ENCODE measurements around the gene ZNRF4.

Gene ZNRF4

DNA sequence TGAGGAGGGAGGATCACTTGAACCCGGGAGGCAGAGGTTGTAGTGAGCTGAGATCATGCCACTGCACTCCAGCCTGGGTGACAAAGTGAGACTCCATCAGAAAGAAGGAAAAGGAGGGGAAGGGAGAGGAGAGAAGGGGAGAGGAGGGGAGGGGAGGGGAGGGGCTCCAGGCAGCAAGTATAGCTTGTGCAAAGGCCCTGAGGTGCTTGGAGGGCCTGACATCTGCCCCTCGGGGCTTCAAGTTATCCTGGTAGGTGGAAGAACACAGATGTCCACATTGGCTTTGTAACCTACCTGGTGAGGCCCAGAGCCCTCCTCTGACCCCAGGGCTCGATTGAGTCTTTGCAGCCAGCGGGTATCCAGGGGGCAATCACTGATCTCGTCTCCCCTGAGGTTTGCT lies 11.5 kb upstream of the ZNRF4 start:
- DNase-seq, result no peak

DNA sequence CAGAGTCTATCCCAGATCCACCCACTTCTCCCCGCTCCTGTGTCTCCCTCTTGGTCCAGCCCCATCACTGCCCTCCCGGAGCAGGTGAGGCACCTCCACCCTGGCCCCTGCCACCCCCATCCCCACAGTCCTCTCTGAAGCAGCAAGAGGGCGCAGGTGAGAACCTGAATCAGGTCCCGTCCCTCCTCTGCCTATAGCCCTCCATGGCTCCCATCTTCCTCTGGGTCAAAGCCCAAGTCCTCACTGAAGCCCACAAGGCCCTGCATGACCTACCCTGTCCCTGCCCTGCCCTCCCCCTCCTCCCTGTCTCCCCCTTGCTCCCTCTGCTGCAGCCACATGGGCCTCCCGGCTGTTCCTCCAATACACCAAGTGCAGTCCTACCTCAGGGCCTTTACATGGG lies 10.8 kb upstream of the ZNRF4 start:
- DNase-seq, result no peak

DNA sequence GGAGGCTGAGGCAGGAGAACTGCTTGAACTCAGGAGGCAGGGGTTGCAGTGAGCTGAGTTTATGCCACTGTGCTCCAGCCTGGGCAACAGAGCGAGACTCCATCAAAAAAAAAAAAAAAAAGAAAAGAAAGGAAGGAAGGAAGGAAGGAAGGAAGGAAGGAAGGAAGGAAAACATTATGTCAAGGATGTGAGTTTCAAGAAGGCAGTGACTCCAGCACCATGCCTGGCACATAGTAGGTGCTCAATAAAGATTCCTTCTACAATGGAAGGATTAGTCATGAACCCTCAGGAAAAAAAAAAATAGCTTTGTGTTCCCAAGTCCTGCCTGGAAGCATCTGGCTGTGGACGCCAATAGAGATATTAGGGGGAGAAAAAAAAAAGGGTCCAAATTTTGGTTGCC lies 10.1 kb upstream of the ZNRF4 start:
- DNase-seq, result no peak

DNA sequence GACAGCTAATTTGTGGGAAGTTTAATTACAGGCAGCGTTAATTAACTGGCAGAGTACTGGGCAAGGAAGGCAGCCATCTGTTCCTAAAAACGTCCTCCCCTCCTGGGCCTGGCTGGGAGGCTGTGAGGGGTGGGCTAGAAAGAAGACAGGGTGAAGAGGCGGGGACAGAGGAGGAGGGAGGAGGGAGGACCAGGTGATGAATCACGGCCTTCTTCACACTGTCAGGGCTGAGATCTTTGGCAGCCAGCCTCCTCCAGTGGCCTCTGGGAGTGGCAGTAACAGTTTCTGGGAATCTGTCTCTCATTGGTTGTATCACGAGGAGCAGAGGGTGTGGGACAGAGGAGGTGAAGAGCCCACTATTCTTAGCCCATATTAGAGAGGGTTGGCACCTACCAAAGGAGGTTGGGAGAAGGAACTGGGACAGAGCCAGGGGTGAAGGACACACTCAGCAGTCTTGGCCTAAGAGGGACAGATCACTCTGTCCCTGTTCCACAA lies 9.6 kb upstream of the ZNRF4 start:
- no peak for DNase-seq

DNA sequence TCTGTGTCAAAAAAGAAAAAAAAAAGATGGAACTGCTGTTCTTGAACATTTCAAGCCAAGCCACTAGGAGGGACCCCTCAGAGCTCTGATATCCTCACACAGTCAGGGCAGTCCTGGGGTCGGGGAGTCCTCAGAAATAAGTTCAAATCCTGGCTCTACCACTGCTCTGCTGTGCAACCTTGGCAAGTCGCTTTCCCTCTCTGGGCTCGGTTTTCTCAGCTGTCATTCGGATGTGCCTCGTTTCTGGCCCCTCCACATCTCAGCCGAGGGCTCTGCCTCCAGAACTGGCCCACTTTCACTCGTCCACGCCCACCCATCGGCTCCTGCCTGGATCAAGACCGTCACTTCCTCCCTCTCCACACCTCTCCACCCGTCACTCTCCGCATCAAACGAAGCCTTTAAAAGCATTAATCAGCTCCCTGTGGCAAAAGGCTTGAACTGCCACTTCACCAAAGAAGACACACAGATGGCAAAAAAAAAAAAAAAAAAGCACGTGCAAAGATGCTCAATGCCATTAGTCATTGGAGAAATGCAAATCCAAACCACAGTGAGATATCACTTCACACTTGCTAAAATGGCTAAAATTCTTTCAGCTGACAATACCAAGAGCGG lies 7.4 kb upstream of the ZNRF4 start:
- no peak for DNase-seq

DNA sequence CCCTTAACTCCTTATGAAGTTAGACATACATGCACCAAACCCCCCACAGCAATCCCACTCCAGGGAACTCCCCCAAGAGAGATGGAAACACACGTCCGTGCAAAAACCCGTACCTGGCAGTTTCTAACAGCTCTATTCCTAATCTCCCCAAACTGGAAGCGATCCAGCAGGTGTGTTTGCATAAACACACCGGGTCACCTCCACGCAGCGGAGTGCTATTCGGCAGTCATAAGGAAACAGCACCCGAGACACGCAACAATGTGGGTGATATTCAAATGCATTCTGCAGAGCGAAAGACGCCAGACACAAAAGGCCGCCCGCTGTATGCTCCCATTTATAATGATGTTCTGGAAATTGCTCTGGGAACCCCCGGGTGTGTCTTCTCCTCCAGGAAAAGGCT lies 6.8 kb upstream of the ZNRF4 start:
- DNase-seq, result no peak

DNA sequence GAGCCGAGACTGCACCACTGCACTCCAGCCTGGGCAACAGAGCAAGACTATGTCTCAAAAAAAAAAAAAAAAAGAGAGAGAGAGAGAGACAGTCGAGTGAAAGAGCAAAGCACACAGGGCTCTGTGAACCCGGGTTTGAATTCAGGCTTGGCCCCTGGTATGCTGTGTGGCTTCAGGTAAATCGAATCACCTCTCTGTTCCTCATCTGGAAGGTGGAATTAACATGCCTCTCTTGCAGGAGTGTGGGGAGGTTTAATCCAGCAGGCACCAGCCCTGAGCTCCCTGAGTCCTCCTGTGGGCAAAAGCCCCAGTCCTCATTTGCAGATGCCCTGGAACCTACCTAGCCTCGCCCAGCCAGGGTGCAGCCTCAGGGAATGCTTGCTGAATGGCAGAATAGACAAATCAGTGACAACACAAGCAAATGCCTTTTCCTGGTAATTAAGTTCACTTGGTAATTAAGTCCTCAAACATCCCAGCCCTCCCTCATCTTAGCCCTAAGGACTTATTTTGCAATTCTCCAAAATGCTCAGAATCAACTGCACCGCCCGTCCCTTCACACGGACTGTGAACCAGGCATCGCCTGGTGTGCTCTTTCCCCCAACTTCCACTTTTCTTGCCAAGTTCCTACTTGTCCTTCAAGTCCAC lies 4.6 kb upstream of the ZNRF4 start:
- no peak for DNase-seq

DNA sequence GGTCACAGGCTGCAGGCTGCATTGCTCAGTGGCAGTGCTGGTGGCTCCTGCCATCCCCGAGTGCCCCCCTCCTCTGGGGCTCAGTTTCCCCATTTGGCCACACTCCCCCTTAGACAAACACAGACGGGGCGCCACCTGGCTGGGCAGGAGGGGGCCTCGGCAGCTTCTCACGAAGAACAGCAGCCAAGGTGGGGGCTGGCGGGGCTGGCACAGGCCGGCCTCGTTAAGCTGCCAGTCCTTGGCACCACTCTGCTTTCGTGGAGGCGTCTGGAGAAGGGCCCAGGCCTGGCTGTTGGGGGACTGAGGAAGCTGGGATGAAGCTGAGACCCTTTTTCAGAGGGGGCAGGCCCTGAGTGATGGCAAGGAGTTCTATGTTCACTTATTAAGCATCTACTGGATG lies 3.7 kb upstream of the ZNRF4 start:
- DNase-seq, result no peak

DNA sequence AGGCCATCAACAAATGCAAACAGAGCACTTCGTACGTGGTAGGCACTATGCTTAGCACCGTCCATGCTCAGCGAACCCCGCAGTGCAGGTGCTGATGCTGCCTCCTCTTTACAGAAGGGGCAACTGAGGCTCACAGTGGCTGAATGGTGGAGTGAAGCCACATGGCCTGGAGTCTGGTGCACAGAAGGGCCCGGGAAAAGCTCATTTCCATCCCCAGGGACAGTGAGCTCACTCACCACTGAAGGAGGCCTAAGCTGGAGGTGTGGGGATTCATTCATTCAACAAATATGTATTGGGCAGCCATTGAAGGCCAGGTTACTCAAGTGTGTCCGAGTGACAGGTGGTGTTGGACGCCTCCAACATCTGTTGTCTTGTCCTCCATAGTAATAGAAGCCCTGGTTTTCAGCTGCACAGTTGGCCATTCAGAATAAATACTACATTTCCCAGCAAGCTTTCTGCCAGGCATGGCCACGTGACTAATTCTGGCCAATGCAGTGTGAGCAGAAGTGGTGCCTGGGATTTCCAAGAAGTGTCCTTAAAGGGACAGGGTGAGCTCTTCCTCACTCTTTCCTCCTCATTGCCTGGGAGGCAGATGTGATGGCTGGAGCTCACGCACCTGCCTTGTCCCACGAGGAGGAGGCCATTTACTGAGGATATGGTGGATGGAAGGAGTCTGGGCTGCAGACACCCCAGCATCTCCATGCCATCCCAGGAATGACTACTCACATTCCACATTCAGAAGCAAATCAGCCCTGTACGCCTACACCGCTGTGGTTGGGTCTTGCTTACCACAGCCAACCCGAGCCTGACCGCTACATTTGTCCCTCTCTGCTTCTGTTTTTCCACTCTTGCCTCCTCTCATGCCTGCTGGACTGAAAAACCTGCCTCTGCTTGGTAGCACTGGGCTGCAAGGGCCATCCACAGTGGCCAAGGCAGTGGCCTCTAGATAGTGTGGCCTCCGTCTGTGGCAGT lies 2.3 kb upstream of the ZNRF4 start:
- DNase-seq, result no peak

DNA sequence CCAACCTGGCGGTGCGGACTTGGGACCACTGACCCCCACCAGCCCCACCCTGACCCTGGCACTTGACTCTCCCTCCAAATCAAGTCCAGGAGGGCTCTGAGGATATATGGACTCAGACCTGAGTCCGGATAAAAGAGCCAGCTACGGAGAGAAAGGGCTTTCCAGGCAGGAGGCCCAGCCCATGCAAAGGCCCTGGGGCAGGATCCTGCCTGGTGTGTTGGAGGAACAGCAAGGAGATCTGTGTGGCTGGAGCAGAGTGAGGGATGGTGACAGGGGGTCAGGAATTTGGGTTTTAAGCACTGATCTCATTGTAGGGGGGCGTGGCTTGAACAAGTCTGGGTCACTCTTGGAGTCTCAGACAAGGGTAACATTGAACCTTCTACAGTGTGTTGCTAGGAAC lies 474 bp upstream of the ZNRF4 start:
- DNase-seq, result no peak

DNA sequence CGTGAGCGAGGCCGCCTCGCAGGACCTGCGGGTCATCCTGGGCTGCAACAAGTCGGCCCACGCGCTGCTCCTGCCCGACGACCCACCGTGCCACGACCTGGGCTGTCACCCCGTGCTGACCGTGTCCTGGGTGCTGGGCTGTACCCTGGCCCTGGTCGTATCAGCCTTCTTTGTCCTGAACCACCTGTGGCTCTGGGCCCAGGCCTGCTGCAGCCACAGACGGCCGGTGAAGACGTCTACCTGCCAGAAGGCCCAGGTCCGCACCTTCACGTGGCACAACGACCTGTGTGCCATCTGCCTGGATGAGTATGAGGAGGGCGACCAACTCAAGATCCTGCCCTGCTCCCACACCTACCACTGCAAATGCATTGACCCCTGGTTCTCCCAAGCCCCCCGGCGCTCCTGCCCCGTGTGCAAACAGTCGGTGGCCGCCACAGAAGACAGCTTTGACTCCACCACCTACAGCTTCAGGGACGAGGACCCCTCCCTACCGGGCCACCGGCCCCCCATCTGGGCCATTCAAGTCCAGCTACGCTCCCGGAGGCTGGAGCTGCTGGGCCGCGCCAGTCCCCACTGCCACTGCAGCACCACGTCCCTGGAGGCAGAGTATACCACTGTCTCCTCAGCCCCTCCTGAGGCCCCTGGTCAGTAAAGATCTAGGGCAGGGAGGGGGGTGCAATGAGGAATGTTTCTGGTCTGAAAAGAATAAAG lies 1.1 kb downstream of the ZNRF4 start:
- DNase-seq, result no peak

DNA sequence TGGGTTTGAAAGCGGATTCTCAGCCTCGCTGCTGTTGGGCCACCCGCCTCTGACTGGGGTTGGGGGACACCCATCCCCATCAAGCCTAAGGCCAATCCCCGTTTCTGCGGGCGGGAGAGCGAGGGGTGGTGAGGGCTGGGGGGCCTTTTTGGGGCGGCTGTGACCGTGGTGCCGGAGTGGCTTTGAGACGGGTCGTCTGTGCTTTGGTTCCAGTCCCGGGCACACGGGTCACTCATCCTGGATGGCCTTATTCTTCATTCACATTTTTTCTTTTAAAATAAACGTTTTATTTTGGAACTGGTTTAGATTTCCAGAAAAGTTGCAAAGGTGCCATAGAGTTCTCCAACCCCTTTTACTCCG lies 1.6 kb downstream of the ZNRF4 start:
- no peak for DNase-seq

DNA sequence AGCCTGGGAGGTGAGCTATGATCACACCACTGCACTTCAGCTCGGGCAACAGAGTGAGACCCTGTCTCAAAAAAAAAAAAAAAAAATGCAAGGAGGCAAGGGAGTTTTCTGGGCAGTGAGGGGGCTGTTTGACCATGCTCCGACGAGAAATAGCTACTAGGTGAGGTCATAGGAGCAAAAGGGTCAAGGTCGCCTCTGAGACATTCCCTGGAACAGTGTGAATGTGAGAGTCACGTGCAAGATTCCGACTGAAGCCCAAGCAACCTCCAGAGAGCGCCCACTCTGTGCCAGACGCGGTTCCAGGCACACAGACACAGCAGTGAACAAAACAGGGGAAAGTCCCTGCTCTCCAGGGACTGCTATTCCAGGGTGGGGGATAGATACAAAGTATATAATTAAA lies 2.5 kb downstream of the ZNRF4 start:
- no peak for DNase-seq

DNA sequence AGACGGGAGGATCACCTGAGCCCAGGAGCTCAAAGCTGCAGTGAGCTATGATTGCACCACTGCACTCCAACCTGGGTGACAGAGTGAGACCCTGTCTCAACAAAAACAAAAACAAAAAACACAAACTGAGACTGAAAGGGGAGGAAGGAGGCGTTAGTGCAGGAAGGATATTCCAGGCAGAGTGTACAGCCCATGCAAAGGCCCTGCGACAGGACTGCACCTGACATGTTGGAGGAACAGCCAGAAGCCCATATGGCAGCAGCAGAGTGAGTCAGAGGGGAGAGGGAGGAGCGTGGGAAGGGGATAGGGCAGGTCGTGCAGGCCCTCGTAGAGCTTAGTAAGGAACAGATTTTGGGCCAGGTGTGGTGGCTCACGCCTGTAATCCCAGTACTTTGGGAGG lies 3.2 kb downstream of the ZNRF4 start:
- no peak for DNase-seq

DNA sequence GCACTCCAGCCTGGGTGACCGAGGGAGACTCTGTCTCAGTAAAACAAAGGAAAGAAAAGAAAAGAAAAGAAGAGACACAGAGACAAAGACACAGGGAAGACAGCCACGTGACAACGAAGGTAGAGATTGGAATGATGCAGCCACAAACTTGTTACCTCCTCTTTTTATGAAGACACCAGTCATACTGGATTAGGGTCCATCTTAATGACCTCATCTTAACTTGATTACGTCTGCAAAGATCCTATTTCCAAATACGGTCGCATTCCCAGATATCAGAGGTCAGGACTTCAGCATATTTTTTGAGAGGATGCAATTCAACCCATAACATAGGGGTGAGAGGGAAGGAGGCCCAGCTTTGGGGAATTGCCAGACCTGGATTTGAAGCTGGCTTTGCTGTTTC lies 4.1 kb downstream of the ZNRF4 start:
- no peak for DNase-seq

DNA sequence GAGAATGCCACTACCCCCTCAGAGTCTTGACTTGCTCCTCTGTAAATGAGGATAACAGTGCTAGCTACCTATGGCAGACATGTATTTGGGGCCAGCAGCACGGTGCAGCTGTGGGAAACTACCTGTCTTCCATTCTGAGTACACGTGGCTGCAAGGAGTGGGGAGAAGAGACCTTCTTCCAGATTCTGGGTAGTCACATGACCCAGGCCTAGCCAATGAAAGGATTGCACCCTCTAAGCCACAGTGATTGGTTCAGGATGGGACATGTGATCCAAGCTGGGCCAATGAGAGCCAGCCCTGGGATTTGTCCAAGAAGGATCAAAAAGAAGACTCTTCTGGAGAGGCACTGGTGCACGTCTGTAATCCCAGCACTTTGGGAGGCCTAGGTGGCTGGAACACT lies 5.5 kb downstream of the ZNRF4 start:
- no peak for DNase-seq

DNA sequence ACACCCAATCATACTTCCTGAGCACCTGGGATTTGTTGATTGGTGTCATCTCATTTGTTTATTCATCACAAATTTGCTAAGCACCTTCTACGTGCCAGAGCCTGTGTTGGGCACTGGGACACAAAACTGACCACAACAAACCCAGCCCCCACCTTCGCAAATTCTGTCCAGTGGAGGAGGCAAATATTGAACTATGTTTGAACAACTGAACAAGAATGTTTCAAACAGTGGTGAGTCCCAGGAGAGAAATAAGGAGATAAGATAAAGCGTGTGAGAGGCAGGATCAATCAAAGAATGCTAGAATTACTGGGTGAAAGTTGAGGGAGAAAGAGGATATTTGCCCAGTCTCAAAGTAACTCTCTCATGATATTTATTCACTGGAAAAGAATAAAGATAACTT lies 8.7 kb downstream of the ZNRF4 start:
- no peak for DNase-seq

DNA sequence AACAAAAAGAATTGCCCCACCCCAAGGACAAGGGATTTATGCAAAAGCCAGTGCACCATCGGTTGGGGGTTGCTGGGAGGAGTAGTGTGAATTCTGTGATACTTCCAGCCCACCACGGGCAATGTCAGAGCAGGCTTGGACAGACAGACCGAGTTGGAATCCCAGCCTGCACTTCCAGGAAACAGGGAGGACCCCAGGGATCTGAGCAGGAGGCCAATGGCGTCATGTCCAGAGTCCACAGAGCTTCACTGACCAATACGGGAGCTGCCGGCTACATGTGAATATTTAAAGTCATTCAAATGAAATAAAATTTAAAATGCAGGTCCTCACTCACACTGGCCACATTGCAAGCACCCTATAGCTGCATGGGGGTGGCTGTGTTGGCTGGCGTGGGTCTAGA lies 10.9 kb downstream of the ZNRF4 start:
- no peak for DNase-seq

DNA sequence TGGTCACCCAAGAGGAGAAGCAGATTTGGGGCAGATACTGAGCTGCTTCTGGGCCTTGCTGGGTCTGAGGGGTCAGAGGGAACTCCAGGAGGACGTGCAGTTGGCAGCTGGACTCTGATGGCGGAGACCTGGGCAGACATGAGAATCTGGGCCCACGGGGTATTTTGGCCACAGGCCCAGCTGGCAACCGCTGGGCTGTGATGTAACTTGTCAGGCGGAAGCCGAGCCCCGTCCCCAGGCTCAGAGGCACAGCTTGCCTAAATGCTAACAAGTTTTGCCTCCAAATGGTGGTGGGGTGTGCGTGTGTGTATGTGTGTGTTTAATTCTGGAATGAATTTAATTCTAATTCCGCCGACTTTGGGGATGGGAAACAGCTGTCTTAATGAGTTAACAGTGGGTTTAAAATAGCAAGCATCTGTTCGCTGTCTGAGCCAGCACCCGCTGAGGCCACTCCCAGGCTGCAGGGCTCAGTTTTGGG lies 11.6 kb downstream of the ZNRF4 start:
- no peak for DNase-seq

DNA sequence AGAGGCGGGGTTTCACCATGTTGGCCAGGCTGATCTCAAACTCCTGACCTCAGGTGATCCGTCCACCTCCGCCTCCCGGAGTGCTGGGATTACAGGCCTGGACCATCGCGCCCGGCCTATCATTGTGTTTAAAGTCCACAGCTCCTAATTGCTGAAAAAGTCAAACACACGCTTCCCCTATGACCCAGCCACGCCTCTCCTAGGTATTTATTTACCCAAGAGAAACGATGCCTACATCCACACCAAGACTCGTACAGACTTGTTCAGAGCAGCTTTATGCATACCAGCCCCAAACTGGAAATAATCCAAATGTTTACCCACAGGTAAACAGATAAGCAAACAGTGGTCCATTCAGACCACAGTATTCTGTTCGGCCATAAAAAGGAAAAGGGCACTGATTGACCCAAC lies 15.1 kb downstream of the ZNRF4 start:
- DNase-seq, result no peak

DNA sequence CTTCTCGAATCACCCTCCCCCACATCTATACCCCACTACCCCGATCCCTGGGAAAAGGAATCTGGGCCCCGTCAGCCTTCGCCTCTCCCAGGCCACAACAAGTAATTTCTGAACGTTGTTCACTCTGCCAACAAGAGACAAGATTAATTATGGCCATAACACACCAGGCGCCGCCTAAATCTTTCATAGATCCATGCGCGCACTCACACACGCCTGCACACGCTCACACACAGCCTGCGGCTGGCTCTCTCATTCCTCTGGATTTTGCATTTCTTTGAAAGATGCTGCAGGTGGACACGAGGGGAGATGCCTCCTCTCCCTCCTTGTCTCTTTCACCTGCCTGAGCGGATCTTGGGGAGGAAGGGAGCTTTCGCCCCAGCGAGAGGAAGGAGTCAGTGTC lies 17.1 kb downstream of the ZNRF4 start:
- no peak for DNase-seq

DNA sequence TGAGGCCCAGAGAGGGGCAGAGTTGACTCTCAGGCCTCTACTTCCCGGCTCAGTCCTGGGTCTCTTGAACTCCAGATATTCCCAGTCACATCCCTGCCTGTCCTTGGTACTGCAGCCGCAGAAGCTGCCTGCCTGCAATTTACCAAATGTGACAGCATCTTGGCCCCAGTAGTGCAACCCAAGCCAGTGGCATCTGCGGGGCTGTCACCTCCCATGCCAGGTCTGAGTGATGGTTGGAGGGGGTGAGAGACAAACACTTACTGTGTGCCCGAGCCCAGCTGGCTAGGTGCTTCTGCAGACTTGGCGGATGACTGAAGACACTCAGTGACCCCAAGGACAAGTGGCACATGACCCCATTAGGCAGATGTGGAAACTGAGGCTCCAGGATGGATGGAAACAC lies 18.4 kb downstream of the ZNRF4 start:
- no peak for DNase-seq
